DMS53 treated with DMSO at 0.1 percent for 48 hours (cell line): ENCODE data around the gene USP16.

Experiments used
- DNase-seq: peaks from one replicate; lab custom pipeline; 2025; ENCODE audit not compliant: unreplicated experiment; lab: John Stamatoyannopoulos, UW

USP16 gene

DNA sequence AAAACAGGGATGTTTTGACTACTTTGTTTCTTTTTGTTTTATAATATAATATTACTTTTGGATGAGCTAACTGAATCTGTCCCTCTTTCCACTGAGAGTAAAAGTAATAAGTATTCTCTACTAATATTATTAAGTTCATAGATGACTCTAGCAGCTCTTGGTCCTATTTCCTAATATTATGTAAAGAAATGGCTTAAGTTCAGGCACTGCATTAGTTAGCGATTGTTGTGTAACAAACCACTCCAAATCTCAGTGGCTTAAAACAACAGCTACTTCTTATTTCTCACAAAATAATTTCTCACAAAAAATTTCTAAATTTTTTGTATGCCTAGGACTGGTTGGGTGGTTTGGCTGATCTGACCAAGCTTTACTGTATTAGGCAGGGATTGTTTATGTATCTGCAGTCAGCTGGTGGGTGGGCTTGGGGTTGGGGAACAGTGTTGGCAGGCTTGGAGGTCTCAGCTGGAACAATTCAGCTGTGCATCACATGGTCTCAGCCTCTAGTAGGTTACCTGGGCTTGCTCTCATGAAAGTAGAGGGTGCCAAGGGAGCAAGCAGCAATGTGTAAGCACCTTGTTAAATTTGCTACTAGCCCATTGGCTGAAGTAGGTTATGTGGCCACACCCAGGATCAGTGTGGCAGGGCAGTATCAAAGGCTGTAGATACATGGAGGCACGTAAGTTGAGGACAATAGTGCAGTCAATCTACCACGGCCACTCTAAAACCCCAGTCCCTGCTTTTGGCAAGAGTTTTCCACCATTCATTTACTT, 57.8 kb downstream of the USP16 start:
- no peak for DNase-seq

DNA sequence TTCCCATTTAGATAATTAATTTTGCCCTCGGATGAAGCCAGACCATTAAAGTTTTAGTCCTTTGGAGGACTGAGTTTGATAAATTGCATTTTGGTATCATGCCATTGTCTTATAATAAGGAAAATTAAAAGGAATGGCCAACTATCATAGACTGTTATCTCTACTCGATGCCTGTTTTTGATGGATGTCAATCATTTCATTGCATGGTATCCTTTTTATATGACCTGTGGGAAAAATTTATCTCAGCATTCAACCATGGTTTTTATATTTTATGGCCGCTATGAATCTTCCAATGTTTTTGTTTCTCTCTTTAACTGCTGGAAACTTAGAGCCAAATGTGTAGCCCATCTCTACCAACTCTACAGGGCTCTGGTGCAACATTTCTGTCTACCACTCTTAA, 58.8 kb downstream of the USP16 start:
- no peak for DNase-seq

DNA sequence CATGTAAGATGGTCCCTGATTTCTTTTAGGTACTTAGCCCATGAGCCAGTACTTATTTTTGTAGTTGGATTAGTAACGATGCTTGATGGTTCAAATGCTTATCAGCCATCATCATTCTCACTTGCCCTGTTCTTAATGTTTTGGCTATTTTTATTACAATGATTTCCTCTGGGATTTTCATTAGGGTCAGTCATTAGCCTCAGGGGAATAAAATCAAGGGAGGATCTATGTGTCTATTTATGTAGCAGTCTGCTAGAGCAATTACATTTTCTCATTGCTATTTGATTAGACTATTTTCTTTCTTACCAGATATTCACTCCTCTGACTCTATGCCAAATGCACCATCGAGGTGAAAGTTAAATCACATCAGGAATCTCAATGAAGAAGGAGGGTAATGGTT, 59.9 kb downstream of the USP16 start:
- no peak for DNase-seq

DNA sequence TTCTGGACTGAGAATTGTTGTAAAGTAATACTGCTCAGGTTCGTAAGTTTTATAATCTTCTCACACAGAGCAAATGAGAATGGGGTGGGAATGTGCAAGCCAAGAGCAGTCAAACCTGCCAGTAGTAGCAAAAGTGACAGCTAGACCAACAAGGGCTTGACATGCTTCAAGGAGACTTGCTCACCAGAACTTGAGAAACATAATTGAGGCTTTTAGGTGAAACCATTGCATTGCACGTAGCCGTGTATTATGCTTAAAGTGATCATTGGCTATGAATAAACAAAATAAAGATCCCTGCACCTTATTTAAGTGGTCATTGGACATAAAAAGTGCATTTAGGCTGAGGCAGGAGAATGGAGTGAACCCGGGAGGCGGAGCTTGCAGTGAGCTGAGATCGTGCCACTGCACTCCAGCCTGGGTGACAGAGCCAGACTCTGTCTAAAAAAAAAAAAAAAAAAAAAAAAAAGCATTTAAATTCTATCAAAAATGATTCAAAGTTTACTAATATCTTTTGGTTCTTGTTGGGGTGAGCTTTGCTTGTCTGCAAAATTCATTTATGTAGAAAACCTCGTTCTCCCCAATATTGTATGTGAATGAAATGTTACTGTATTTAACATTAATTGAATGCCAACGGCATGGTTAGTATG, 60.8 kb downstream of the USP16 start:
- DNase-seq, result no peak

DNA sequence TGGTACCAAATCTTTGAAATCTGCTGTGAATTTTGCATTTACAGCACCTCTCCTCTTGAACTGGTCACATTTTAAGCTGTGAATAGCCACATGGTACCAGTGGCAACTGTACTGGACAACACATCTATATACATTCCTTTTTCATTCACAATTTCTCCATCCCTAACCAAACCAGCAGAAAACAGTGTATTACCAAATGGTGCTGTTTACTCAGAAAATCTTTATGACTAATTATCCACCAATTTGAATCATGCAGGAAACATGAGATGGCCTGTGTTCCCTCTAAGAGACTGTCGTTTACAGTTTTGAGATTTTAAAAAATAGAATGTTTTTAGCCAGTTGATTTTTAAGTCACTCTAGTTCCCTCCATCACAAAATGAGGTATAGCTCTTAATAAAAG, 66.6 kb downstream of the USP16 start:
- no peak for DNase-seq

DNA sequence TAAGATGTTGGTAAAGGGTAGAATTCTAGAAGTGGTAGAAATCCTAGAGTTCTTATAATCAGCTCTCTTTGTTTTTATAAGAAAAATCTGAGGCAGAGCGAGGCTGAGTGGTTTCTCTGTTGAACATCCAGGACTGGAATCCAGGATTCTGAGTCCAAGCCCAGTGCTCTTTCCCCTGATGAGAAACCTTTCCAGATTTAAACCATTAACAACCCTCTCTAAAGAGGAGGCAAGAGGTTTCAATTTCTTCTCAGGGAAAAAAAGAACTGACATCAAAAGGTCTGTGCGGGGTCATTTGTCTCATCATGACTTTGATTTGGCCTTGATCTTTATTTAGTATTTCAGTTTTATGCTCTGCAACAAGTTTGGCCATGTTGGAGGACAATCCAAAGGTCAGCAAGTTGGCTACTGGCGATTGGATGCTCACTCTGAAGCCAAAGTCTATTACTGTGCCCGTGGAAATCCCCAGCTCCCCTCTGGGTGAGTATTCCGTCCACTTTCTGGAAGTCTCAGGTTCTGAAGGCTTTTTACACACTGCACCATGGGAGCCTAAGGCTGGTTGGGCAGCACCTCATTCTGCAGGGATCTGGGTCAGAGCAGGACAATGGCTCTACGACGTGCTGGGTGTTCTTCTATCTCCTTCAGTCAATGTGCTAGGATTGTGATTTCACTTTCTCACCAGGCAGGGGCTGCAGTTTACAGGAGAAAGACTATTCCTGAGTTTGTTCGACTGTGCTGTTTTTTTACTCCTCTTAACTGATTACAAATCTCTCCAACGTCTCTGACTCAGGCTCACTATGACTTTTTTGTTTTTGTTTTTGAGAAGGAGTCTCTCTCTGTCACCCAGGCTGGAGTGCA, 67.9 kb downstream of the USP16 start:
- no peak for DNase-seq

DNA sequence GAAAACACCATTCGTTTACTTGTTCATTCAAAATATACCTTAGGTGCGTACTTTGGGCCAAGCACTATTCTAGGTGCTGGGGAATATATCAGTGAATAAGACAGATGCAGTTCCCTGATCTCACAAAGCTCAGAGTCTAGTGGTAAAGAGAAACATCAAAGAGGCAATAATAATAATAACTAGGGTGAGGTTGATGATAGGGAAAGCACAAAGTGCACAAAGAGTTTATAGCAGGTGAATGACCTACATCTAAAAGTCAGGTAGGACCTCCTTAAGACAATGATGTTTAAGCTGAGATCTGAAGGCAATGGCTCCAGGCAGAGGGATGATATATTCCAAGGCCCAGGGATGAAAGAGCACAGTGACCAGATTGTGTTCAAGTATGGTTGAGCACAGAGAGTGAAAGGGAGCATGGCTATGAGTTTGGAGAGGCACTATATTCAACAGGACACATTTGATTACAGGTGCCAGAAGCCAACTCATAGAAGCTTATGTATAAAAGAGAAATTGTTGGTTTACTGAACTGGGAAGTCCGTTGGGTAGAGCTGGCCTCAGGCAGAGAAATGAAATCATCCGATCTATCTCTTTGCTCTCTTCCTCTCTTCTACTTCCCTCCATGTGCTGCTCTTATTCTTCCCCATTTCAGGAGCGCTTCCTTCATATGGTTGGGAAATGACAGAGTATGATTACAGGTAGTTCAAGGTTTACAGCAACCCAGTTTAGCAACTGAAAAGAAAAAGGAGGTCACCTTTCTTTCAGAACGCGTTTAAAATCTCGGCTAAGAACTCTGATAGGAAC, 71.9 kb downstream of the USP16 start:
- DNase-seq, result no peak

DNA sequence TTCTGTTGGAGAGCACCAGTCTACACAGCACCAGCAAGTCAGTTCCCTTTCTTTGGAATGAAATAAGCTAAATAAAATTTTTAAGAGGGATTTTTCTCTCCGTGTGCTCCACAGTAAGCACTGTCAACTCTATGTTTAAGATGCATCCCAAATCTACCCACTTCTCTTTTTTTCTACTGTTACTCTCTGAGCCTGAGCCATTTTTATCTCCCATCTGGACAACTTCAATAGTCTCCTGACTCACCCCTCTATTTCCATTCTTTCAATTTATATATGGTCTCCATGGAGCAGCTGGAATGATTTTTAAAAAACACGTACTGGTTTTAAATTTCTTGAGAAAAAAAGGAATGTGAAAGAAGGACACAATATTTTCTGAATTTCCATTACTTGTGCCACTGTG, 73.7 kb downstream of the USP16 start:
- no peak for DNase-seq

DNA sequence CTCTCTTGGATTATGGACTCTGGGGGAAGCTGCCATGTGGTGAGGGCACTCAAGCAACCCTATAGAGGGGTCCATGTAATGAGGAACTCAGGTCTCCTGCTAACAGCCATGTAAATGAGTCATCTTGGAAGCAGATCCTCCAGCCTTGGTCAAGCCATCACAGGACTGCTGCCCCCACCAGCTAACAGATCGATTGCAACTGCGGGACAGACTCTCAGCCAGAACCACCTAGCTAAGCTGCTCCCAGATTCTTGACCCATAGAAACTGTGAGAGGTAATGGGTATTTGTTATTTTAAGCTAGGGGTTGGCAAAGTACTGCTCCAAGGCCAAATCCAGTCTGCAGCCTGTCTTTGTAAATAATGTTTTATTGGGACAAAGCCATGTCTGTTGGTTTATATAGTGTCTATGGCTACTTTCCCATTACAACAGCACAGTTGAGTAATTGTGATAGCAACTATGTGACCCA, 78.4 kb downstream of the USP16 start:
- no peak for DNase-seq
